SK-N-SH treated with all-trans-retinoic acid at 6 μM for 48 hours (cell line): Measurements from ENCODE around the gene CNTROB.

Experiments
- ATAC-seq: fragments of 200-7000 bp; cut with Tn5 transposase; 3 replicates; pipeline ENCODE4 v1.9.1; 2020; ENCODE audit warnings: mild to moderate bottlenecking, moderate library complexity
- ARNTL ChIP-seq: fragments of 450-650 bp; formaldehyde crosslinking; IDR thresholded peaks from 2 replicates; pipeline ENCODE4 v1.5.0; 2020; ENCODE audit warnings: low read depth, mild to moderate bottlenecking, moderate library complexity, borderline replicate concordance
- BACH2 ChIP-seq: fragments of 250-450 bp; sonication (Bioruptor Pico); IDR thresholded peaks from 2 replicates; pipeline ENCODE4 v1.9.0; 2021; ENCODE audit warnings: mild to moderate bottlenecking, borderline replicate concordance
- CSDC2 ChIP-seq: fragments of 250-450 bp; sonication (Bioruptor Pico); IDR thresholded peaks from 2 replicates; pipeline ENCODE4 v1.5.0; 2020; ENCODE audit warnings: mild to moderate bottlenecking, moderate library complexity
- ESRRG ChIP-seq: fragments of 250-450 bp; sonication (Bioruptor Pico); IDR thresholded peaks from 2 replicates; pipeline ENCODE4 v1.6.1; 2021; ENCODE audit warnings: mild to moderate bottlenecking
- GLIS3 ChIP-seq: fragments of 250-450 bp; sonication (Bioruptor Pico); IDR thresholded peaks from 2 replicates; pipeline ENCODE4 v1.5.0; 2020; ENCODE audit warnings: mild to moderate bottlenecking, moderate library complexity
- ISL1 ChIP-seq: fragments of 250-450 bp; sonication (Bioruptor Pico); IDR thresholded peaks from 2 replicates; pipeline ENCODE4 v2.1.2; 2022; ENCODE audit warnings: mild to moderate bottlenecking, moderate library complexity
- OSR1 ChIP-seq: fragments of 250-450 bp; sonication (Bioruptor Pico); IDR thresholded peaks from 2 replicates; pipeline ENCODE4 v1.8.0; 2022; ENCODE audit warnings: moderate library complexity, mild to moderate bottlenecking, inconsistent platforms
- RARB ChIP-seq: fragments of 250-450 bp; sonication (Bioruptor Pico); IDR thresholded peaks from 2 replicates; pipeline ENCODE4 v1.8.0; 2021; ENCODE audit warnings: mild to moderate bottlenecking, moderate library complexity
- SNAI2 ChIP-seq: fragments of 250-450 bp; sonication (Bioruptor Pico); IDR thresholded peaks from 2 replicates; pipeline ENCODE4 v1.5.0; 2020; ENCODE audit warnings: mild to moderate bottlenecking, moderate library complexity
- TOX ChIP-seq: fragments of 250-450 bp; sonication (Bioruptor Pico); IDR thresholded peaks from 2 replicates; pipeline ENCODE4 v1.8.0; 2021; ENCODE audit warnings: mild to moderate bottlenecking, moderate library complexity, borderline replicate concordance
- ZC3H10 ChIP-seq: fragments of 250-450 bp; sonication (Bioruptor Pico); IDR thresholded peaks from 2 replicates; pipeline ENCODE4 v1.5.1; 2021; ENCODE audit warnings: mild to moderate bottlenecking, moderate library complexity
- ZFP3 ChIP-seq: fragments of 250-450 bp; sonication (Bioruptor Pico); IDR thresholded peaks from 2 replicates; pipeline ENCODE4 v1.5.0; 2020; ENCODE audit warnings: mild to moderate bottlenecking, moderate library complexity
- ZFP30 ChIP-seq: fragments of 450-650 bp; formaldehyde crosslinking; IDR thresholded peaks from 2 replicates; pipeline ENCODE4 v1.5.0; 2022; ENCODE audit warnings: mild to moderate bottlenecking, moderate library complexity
- ZNF565 ChIP-seq: fragments of 450-650 bp; formaldehyde crosslinking; conservative IDR thresholded peaks from 2 replicates; pipeline ENCODE4 v1.5.0; 2020; ENCODE audit warnings: low read depth, mild to moderate bottlenecking, moderate library complexity
- TF ChIP-seq, protein P1 (sequence below): fragments of 250-450 bp; sonication (Bioruptor Pico); IDR thresholded peaks from 2 replicates; pipeline ENCODE4 v1.8.0; 2021; ENCODE audit warnings: low read depth, mild to moderate bottlenecking, moderate library complexity, borderline replicate concordance
- TF ChIP-seq, protein P2 (sequence below): fragments of 250-450 bp; sonication (Bioruptor Pico); IDR thresholded peaks from 2 replicates; pipeline ENCODE4 v1.5.1; 2020; ENCODE audit warnings: low read depth, mild to moderate bottlenecking, moderate library complexity
- TF ChIP-seq, protein P3 (sequence below): fragments of 250-450 bp; sonication (Bioruptor Pico); IDR thresholded peaks from 2 replicates; pipeline ENCODE4 v1.5.1; 2021; ENCODE audit warnings: mild to moderate bottlenecking, moderate library complexity
- TF ChIP-seq, protein P4 (sequence below): fragments of 250-450 bp; sonication (Bioruptor Pico); IDR thresholded peaks from 2 replicates; pipeline ENCODE4 v1.8.0; 2020; ENCODE audit warnings: mild to moderate bottlenecking, moderate library complexity, borderline replicate concordance
- TF ChIP-seq, protein P5 (sequence below): fragments of 250-450 bp; sonication (Bioruptor Pico); IDR thresholded peaks from 2 replicates; pipeline ENCODE4 v1.5.0; 2020; ENCODE audit warnings: mild to moderate bottlenecking, moderate library complexity

Gene CNTROB

DNA sequence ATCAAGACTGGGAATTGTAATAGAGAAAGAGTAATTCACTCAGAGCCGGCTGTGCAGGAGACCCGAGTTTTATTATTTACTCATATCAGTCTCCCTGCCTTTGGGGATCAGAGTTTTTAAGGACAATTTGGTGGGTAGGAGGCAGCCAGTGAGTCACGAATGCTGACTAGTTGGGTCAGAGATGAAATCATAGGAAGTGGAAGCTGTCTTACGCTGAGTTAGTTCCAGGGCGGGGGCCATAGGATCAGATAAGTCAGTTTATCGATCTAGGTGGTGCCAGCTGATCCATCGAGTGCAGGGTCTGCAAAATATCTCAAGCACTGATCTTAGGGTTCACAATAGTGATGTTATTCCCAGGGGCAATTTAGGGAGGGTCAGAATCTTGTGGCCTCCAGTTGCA, 50.2 kb downstream of the CNTROB start:
- peak; percentile 78 for ATAC-seq
- TF ChIP-seq, protein P1, sequence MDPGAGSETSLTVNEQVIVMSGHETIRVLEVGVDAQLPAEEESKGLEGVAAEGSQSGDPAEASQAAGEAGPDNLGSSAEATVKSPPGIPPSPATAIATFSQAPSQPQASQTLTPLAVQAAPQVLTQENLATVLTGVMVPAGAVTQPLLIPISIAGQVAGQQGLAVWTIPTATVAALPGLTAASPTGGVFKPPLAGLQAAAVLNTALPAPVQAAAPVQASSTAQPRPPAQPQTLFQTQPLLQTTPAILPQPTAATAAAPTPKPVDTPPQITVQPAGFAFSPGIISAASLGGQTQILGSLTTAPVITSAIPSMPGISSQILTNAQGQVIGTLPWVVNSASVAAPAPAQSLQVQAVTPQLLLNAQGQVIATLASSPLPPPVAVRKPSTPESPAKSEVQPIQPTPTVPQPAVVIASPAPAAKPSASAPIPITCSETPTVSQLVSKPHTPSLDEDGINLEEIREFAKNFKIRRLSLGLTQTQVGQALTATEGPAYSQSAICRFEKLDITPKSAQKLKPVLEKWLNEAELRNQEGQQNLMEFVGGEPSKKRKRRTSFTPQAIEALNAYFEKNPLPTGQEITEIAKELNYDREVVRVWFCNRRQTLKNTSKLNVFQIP, result no peak
- TF ChIP-seq SNAI2, result no peak

DNA sequence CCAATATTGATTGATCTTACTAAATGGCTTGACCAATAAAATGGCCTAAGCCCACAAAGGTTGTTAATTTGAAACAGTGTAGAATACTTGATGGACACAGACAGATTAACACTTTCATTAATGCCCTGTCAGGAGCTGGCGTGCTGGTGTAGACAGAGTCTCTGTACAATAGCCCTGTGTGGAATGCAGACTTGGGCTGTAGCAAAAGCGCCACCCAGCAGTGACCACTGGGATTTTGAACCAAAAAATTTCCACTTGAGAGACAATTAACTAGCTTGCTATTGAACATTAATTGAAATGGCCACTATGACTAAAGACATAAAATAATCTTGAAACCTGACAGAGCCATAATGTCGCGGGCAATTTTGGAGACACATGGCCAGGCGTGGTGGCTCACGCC, 50.7 kb downstream of the CNTROB start:
- TF ChIP-seq ISL1 (CRISPR knock-in tag) (no peak), ARNTL (CRISPR knock-in tag) (no peak)
- TF ChIP-seq, protein P2, sequence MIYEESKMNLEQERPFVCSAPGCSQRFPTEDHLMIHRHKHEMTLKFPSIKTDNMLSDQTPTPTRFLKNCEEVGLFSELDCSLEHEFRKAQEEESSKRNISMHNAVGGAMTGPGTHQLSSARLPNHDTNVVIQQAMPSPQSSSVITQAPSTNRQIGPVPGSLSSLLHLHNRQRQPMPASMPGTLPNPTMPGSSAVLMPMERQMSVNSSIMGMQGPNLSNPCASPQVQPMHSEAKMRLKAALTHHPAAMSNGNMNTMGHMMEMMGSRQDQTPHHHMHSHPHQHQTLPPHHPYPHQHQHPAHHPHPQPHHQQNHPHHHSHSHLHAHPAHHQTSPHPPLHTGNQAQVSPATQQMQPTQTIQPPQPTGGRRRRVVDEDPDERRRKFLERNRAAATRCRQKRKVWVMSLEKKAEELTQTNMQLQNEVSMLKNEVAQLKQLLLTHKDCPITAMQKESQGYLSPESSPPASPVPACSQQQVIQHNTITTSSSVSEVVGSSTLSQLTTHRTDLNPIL (CRISPR knock-in tag), result no peak
- TF ChIP-seq, protein P3, sequence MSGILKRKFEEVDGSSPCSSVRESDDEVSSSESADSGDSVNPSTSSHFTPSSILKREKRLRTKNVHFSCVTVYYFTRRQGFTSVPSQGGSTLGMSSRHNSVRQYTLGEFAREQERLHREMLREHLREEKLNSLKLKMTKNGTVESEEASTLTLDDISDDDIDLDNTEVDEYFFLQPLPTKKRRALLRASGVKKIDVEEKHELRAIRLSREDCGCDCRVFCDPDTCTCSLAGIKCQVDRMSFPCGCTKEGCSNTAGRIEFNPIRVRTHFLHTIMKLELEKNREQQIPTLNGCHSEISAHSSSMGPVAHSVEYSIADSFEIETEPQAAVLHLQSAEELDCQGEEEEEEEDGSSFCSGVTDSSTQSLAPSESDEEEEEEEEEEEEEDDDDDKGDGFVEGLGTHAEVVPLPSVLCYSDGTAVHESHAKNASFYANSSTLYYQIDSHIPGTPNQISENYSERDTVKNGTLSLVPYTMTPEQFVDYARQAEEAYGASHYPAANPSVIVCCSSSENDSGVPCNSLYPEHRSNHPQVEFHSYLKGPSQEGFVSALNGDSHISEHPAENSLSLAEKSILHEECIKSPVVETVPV (CRISPR knock-in tag), result no peak
- ATAC-seq, result peak; percentile 91

DNA sequence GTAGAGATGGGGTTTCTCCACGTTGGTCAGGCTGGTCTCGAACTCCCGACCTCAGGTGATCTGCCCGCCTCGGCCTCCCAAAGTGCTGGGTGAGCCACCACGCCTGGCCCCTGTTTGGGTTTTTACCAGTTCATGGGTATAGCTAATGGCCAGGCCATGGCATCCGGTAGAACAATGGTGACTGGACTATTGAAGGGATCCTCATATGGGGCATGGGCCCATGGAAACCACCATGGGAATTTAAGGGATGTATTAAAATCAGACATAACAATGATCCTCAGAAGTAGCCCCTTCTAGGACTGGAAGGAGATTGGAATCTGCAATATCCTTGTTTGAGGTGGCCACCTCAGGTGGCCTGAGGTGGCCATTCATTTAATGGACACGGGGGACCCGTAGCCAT, 52.9 kb downstream of the CNTROB start:
- ATAC-seq, result no peak
- no peak for TF ChIP-seq ZC3H10 (CRISPR knock-in tag)
- TF ChIP-seq RARB (CRISPR knock-in tag), result no peak
- TF ChIP-seq, protein P4, sequence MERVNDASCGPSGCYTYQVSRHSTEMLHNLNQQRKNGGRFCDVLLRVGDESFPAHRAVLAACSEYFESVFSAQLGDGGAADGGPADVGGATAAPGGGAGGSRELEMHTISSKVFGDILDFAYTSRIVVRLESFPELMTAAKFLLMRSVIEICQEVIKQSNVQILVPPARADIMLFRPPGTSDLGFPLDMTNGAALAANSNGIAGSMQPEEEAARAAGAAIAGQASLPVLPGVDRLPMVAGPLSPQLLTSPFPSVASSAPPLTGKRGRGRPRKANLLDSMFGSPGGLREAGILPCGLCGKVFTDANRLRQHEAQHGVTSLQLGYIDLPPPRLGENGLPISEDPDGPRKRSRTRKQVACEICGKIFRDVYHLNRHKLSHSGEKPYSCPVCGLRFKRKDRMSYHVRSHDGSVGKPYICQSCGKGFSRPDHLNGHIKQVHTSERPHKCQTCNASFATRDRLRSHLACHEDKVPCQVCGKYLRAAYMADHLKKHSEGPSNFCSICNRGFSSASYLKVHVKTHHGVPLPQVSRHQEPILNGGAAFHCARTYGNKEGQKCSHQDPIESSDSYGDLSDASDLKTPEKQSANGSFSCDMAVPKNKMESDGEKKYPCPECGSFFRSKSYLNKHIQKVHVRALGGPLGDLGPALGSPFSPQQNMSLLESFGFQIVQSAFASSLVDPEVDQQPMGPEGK (CRISPR knock-in tag), result no peak
- TF ChIP-seq, protein P3 (CRISPR knock-in tag), result no peak
- no peak for TF ChIP-seq CSDC2 (CRISPR knock-in tag)
- TF ChIP-seq ZFP3 (CRISPR knock-in tag), result no peak
- no peak for TF ChIP-seq GLIS3 (CRISPR knock-in tag)
- TF ChIP-seq ZFP30 (CRISPR knock-in tag), result no peak
- TF ChIP-seq, protein P5, sequence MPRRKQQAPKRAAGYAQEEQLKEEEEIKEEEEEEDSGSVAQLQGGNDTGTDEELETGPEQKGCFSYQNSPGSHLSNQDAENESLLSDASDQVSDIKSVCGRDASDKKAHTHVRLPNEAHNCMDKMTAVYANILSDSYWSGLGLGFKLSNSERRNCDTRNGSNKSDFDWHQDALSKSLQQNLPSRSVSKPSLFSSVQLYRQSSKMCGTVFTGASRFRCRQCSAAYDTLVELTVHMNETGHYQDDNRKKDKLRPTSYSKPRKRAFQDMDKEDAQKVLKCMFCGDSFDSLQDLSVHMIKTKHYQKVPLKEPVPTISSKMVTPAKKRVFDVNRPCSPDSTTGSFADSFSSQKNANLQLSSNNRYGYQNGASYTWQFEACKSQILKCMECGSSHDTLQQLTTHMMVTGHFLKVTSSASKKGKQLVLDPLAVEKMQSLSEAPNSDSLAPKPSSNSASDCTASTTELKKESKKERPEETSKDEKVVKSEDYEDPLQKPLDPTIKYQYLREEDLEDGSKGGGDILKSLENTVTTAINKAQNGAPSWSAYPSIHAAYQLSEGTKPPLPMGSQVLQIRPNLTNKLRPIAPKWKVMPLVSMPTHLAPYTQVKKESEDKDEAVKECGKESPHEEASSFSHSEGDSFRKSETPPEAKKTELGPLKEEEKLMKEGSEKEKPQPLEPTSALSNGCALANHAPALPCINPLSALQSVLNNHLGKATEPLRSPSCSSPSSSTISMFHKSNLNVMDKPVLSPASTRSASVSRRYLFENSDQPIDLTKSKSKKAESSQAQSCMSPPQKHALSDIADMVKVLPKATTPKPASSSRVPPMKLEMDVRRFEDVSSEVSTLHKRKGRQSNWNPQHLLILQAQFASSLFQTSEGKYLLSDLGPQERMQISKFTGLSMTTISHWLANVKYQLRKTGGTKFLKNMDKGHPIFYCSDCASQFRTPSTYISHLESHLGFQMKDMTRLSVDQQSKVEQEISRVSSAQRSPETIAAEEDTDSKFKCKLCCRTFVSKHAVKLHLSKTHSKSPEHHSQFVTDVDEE (CRISPR knock-in tag), result no peak
- no peak for TF ChIP-seq TOX (CRISPR knock-in tag)

DNA sequence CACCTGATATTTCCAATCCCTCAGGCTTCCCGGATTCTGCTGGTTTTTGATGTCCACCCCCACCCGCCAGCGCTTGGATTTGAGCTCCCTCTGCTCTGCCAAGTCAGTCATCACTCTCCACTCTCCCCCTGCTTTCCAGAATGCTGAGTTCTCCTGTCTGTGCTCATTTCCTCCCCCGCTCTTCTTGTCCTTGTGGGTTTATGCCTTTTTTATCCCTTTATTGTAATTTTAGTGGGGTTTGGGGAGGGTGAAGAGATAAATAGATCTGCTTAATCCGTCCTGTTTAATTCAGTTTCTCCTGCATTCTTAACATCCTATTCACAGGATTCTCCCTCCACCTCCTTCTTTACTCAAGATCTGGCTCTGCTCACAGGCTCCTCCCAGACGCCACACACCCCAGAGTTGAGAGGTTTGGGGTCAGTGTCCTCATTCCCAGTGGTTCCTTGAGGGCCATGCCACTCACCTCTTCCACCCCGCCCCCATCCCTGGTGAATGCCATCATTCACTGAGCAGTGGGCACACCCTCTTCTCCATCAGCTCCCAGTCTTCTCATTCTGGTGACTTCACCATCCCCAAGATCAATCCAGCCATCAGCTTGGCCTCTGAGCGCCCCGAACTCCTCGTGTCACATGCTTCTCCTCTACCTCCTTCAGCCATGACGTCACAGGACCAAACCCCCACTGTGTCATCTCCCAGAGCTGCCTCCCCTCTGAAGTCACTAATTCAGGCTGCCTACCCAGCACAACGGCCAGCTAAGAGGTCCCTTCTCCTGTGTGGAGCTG, 55.3 kb downstream of the CNTROB start:
- TF ChIP-seq GLIS3 (CRISPR knock-in tag), result no peak
- no peak for TF ChIP-seq ZNF565
- no peak for TF ChIP-seq SNAI2
- TF ChIP-seq, protein P4 (CRISPR knock-in tag), result no peak
- TF ChIP-seq, protein P1, result no peak
- no peak for TF ChIP-seq OSR1 (CRISPR knock-in tag)
- no peak for TF ChIP-seq BACH2 (CRISPR knock-in tag)
- no peak for TF ChIP-seq ESRRG
- ATAC-seq, result no peak
